Stomach (tissue), 4 donors: ENCODE measurements around the gene STYXL1.

ENCODE experiments used
- EP300 ChIP-seq: sonication (generic); formaldehyde crosslinking; IDR thresholded peaks from one replicate; pipeline ENCODE4 v1.6.1; 2017; ENCODE audit warnings: antibody characterized with exemption
- POLR2AphosphoS5 ChIP-seq, 3 donors: sonication (generic); formaldehyde crosslinking; IDR thresholded peaks; one replicate each; pipeline ENCODE4 v1.6.1; 2016; ENCODE audit warnings: antibody characterized with exemption in 3 of 3
- TF ChIP-seq, protein P1 (sequence below), 7 experiments: fragments of 450-650 bp in 4 of 7; fragments of 200-600 bp in 3 of 7; sonication (generic) in 3 of 7; IDR thresholded peaks; one replicate each; pipeline ENCODE4 v1.5.1; 2016 to 2019; ENCODE audit warnings: antibody characterized with exemption in 7 of 7, control low read depth in 2 of 7, mild to moderate bottlenecking in 1 of 7

DNA sequence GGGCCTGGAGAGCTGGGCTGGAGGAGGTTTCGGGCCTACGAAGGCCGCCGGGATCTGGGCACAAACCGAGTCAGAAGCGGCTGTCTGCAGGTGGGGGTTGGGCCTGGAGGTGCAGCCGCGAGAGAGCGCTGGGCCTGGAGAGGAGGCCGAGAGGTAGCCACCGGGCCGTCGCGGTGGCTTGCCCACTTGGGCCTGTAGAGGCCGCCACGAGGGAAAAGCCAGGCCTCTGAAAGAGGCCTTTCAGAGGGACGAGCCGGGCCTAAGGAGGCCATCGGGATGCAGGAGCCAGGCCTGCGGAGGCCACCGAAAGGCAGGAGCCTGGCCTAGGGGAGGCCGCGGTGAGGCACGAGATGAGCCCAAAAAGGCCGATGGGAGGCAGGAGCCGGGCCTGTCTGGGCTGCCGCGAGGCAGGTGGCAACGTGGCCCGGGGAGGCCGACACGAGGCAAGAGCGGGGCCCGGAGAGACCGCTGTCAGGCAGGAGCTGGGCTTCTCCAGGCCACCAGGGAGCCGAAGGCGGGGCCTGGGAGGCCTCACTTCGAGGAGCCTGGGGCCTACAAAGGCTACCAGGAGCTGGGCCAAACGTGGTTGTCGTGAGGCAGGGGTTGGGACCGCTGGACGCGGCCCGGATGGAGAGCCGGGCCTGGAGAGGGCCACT is 25.7 kb upstream of the STYXL1 start:
- TF ChIP-seq, protein P1, sequence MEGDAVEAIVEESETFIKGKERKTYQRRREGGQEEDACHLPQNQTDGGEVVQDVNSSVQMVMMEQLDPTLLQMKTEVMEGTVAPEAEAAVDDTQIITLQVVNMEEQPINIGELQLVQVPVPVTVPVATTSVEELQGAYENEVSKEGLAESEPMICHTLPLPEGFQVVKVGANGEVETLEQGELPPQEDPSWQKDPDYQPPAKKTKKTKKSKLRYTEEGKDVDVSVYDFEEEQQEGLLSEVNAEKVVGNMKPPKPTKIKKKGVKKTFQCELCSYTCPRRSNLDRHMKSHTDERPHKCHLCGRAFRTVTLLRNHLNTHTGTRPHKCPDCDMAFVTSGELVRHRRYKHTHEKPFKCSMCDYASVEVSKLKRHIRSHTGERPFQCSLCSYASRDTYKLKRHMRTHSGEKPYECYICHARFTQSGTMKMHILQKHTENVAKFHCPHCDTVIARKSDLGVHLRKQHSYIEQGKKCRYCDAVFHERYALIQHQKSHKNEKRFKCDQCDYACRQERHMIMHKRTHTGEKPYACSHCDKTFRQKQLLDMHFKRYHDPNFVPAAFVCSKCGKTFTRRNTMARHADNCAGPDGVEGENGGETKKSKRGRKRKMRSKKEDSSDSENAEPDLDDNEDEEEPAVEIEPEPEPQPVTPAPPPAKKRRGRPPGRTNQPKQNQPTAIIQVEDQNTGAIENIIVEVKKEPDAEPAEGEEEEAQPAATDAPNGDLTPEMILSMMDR (IDR thresholded peaks at IDR 0.05), result no peak
- no peak for TF ChIP-seq EP300
- TF ChIP-seq POLR2AphosphoS5 (IDR thresholded peaks at IDR 0.05), result no peak
